A549 (cell line): ENCODE measurements around the gene ZNF600. TPM values are rescaled to one million over a fixed set of nuclear protein-coding genes. Genes with fewer than 3 reads are reported as not detected.
"Not testable (repeated sequence)": the region's sequence is repeated elsewhere in the genome, so short reads cannot be mapped to it uniquely, and the experiment has no call there.

Source experiments
- ATAC-seq, 2 experiments: fragments of 200-7000 bp in 1 of 2; fragments of >200 bp in 1 of 2; cut with Nextera tagmentation in 1 of 2; cut with Tn5 transposase in 1 of 2; 3 replicates each; pipeline versions ENCODE4 v1.8.0 to v1.9.1; 2018 to 2020; ENCODE audit warnings: mild to moderate bottlenecking in 1 of 2, moderate library complexity in 1 of 2
- CTCF ChIA-PET: fragments of 300-600 bp; sonication (Branson Sonifier 250); formaldehyde crosslinking; extraction: SDS; loops from one replicate; lab custom pipeline; 2021; ENCODE audit warnings: antibody characterized with exemption, inconsistent platforms; lab: Yijun Ruan, JAX
- POLR2A ChIA-PET: fragments of 350-600 bp; formaldehyde crosslinking; extraction: SDS; loops from one replicate; lab custom pipeline; 2021; ENCODE audit warnings: antibody characterized with exemption, inconsistent platforms; lab: Yijun Ruan, JAX
- DNase-seq, 2 experiments: peaks; one replicate each; pipeline versions ENCODE4 v3.0.0 to v3.0.0-alpha.2; 2011 to 2016; ENCODE audit warnings: low read depth in 1 of 2, low spot score in 1 of 2
- FAIRE-seq: peaks from 2 replicates; lab custom pipeline; 2011; peaks lifted over from hg19 to GRCh38; lab: Jason Lieb, UNC
- H3K27ac ChIP-seq, 2 experiments: fragments of >200 bp; sonication (Bioruptor Twin); formaldehyde crosslinking; 3 replicates each; pipeline ENCODE4 v1.5.1; 2016 to 2017
- H3K4me1 ChIP-seq: fragments of >200 bp; sonication (Bioruptor Twin); formaldehyde crosslinking; 3 replicates; pipeline ENCODE4 v1.6.1; 2016
- H3K4me2 ChIP-seq: fragments of >200 bp; sonication (Bioruptor Twin); formaldehyde crosslinking; 3 replicates; pipeline ENCODE4 v1.6.1; 2016
- H3K4me3 ChIP-seq: fragments of >200 bp; sonication (Bioruptor Twin); formaldehyde crosslinking; 3 replicates; pipeline ENCODE4 v1.5.1; 2016
- H3K9me3 ChIP-seq: fragments of >200 bp; sonication (Bioruptor Twin); formaldehyde crosslinking; 3 replicates; pipeline ENCODE4 v1.6.1; 2016
- BHLHE40 ChIP-seq: IDR thresholded peaks from 2 replicates; pipeline ENCODE4 v1.6.1; 2012; ENCODE audit warnings: low read depth, low read length, inconsistent platforms
- CBX8 ChIP-seq: fragments of 200-600 bp; sonication (generic); IDR thresholded peaks from 2 replicates; pipeline ENCODE4 v1.6.1; 2016
- CHD2 ChIP-seq: fragments of 150-350 bp; IDR thresholded peaks from 2 replicates; pipeline ENCODE4 v1.6.1; 2014; ENCODE audit warnings: low read length; ENCODE audit not compliant: partially characterized antibody
- CHD4 ChIP-seq: fragments of 200-600 bp; sonication (generic); IDR thresholded peaks from 2 replicates; pipeline ENCODE4 v1.6.1; 2016; ENCODE audit warnings: antibody characterized with exemption, mild to moderate bottlenecking, borderline replicate concordance
- EHMT2 ChIP-seq: fragments of 200-600 bp; sonication (generic); IDR thresholded peaks from 2 replicates; pipeline ENCODE4 v1.6.1; 2016; ENCODE audit warnings: antibody characterized with exemption, low read depth, mild to moderate bottlenecking, moderate library complexity
- EP300 ChIP-seq, 2 experiments: fragments of >200 bp; sonication (Bioruptor Twin); formaldehyde crosslinking; IDR thresholded peaks; 2 replicates in 1 of 2; 3 replicates in 1 of 2; pipeline ENCODE4 v1.6.1; 2016 to 2017
- FOSL2 ChIP-seq, 2 experiments: fragments of 450-650 bp in 1 of 2; fragments of >200 bp in 1 of 2; sonication (Bioruptor Twin) in 1 of 2; formaldehyde crosslinking; IDR thresholded peaks; 2 replicates each; pipeline versions ENCODE4 v1.5.0 to v1.6.1; 2016 to 2020; ENCODE audit warnings: mild to moderate bottlenecking in 1 of 2, moderate library complexity in 1 of 2
- FOXS1 ChIP-seq: fragments of 250-450 bp; sonication (Bioruptor Pico); IDR thresholded peaks from 2 replicates; pipeline ENCODE4 v1.5.0; 2020; ENCODE audit warnings: mild to moderate bottlenecking, moderate library complexity
- GATA3 ChIP-seq: IDR thresholded peaks from 2 replicates; pipeline ENCODE4 v1.6.1; 2012; ENCODE audit warnings: borderline replicate concordance
- HEYL ChIP-seq: fragments of 250-450 bp; sonication (Bioruptor Pico); IDR thresholded peaks from 2 replicates; pipeline ENCODE4 v1.8.0; 2021; ENCODE audit warnings: mild to moderate bottlenecking, moderate library complexity
- HOXA7 ChIP-seq: fragments of 250-450 bp; sonication (Bioruptor Pico); IDR thresholded peaks from 2 replicates; pipeline ENCODE4 v1.5.0; 2020; ENCODE audit warnings: mild to moderate bottlenecking, moderate library complexity
- HOXB5 ChIP-seq: fragments of 250-450 bp; sonication (Bioruptor Pico); IDR thresholded peaks from 2 replicates; pipeline ENCODE4 v1.5.0; 2020; ENCODE audit warnings: mild to moderate bottlenecking, moderate library complexity
- JUN ChIP-seq, 2 experiments: fragments of >200 bp; sonication (Bioruptor Twin); formaldehyde crosslinking; IDR thresholded peaks; 2 replicates in 1 of 2; 3 replicates in 1 of 2; pipeline ENCODE4 v1.6.1; 2016 to 2017
- MAZ ChIP-seq: fragments of 150-350 bp; IDR thresholded peaks from 2 replicates; pipeline ENCODE4 v1.6.1; 2014; ENCODE audit warnings: antibody characterized with exemption, low read depth, low read length, borderline replicate concordance
- POLR2A ChIP-seq: IDR thresholded peaks from 2 replicates; pipeline ENCODE4 v1.6.1; 2012; ENCODE audit warnings: mild to moderate bottlenecking, low read length
- RARB ChIP-seq: fragments of 250-450 bp; sonication (Bioruptor Pico); IDR thresholded peaks from 2 replicates; pipeline ENCODE4 v1.8.0; 2021; ENCODE audit warnings: mild to moderate bottlenecking, moderate library complexity
- RCOR1 ChIP-seq: fragments of 150-350 bp; IDR thresholded peaks from 2 replicates; pipeline ENCODE4 v1.6.1; 2014; ENCODE audit warnings: antibody characterized with exemption, low read length, low read depth
- SMC3 ChIP-seq: fragments of >200 bp; sonication (Bioruptor Twin); formaldehyde crosslinking; IDR thresholded peaks from 3 replicates; pipeline ENCODE4 v1.6.1; 2018; ENCODE audit warnings: inconsistent platforms
- ZC3H11A ChIP-seq: fragments of 450-650 bp; IDR thresholded peaks from 2 replicates; pipeline ENCODE4 v1.6.1; 2014; ENCODE audit warnings: antibody characterized with exemption, mild to moderate bottlenecking
- WGBS: methylation state at CpG from one replicate; pipeline ENCODE4 v1.1.6; 2017; ENCODE audit errors: missing lambda C conversion rate; 5-methylcytosine and 5-hydroxymethylcytosine counted together
- polyA plus RNA-seq, 4 experiments: library from polyadenylated mRNA; depleted of rRNA in 3 of 4; stranded (reverse); fragments of >200 nt; fragmentation: RNase III in 1 of 4; extraction: RNeasy Plus Mini Kit Qiagen cat#74134 plus additional on column Dnase treatment in 1 of 4; gene quantifications; 2 replicates in 3 of 4; 3 replicates in 1 of 4; pipeline ENCODE4 v1.2.3, GENCODE V29; 2011 to 2017
- TF ChIP-seq, protein P1 (sequence below): IDR thresholded peaks from 2 replicates; pipeline ENCODE4 v1.6.1; 2012; ENCODE audit warnings: low read depth, borderline replicate concordance
- TF ChIP-seq, protein P2 (sequence below): IDR thresholded peaks from 2 replicates; pipeline ENCODE4 v1.6.1; 2012
- TF ChIP-seq, protein P3 (sequence below): fragments of 250-450 bp; sonication (Bioruptor Pico); IDR thresholded peaks from 2 replicates; pipeline ENCODE4 v1.5.0; 2020; ENCODE audit warnings: low read depth, mild to moderate bottlenecking, moderate library complexity
- TF ChIP-seq, protein P4 (sequence below): fragments of >200 bp; sonication (Bioruptor Twin); formaldehyde crosslinking; IDR thresholded peaks from 3 replicates; pipeline ENCODE4 v1.6.1; 2016
- TF ChIP-seq, protein P5 (sequence below): fragments of 250-450 bp; sonication (Bioruptor Pico); IDR thresholded peaks from 2 replicates; pipeline ENCODE4 v1.5.0; 2021; ENCODE audit warnings: mild to moderate bottlenecking, moderate library complexity, borderline replicate concordance

Gene ZNF600
- polyA plus RNA-seq, 2 of the 4 experiments (the other 2 are of a cell fraction) = 0.08 to 0.48 TPM

DNA sequence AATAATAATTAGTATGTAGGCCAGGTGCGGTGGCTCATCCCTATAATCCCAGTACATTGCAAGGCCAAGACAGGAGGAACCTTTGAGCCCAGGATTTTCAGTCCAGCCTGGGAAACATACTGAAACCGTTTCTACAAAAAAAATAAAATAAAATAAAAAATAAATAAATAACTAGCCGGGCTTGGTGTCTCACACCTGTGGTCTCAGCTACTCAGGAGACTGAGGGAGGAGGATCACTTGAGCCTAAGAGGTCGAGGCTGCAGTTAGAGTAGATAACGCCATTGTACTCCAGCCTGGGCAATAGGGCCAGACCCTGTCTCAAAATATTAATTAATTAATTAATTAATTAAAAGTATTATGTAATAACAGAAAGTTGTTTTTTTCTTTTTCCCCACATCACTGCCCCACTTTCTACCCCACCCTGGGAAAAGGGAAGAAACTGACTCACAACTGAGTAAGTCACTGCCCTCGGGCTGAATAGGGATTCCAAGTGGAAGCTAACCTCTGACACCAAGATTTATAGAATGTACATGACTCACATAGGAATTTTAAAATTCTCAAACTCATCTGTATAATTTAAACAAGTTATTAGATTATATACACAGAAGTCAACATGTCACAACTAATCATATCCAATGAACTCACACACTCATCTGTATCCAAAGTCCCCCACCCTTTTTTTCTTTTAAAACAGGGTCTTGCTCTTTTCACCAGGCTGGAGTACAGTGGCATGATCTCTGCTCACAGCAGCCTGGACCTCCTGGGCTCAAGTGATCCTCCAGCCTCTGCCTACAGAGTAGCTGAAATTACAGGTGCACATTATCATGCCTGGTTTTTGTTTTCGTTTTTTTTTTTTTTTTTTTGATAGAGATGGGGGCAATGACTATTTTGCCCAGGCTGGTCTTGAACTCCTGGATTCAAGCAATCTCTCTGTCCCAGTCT lies 64.3 kb downstream of the ZNF600 start:
- peak in 1 of 2 experiments; percentile 19 for DNase-seq

DNA sequence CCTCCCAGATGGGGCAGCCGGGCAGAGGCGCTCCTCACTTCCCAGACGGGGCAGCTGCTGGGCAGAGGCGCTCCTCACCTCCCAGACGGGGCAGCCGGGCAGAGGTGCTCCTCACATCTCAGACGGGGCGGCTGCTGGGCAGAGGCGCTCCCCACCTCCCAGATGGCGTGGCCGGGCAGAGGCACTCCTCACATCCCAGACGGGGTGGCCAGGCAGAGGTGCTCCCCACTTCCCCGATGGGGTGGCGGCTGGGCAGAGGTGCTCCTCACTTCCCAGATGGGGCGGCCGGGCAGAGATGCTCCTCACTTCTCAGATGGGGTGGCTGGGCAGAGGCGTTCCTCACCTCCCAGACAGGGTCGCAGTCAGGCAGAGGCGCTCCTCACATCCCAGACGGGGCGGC lies 66.0 kb downstream of the ZNF600 start:
- H3K4me1 ChIP-seq, DNase-seq, POLR2A ChIA-PET, H3K27ac ChIP-seq, H3K4me2 ChIP-seq, CTCF ChIA-PET, FAIRE-seq, ATAC-seq, H3K4me3 ChIP-seq: not testable (repeated sequence)
- 90% methylated on average over 13 of the region's 21 CpGs for WGBS
- H3K9me3 ChIP-seq = peaks cover 67% of the 10 kb centered on the region

More for the DNA sequence above, 64.3 kb downstream of the ZNF600 start:
- no peak for ATAC-seq
- no peak overlapping the region for H3K27ac ChIP-seq
- peaks cover 62% of the 10 kb centered on the region for H3K9me3 ChIP-seq
- ChIA-PET POLR2A (no interaction called here), CTCF (interaction anchor here (0.7 kb wide), 1 partner anchor 1654 kb away, joined by 4 read pairs; no protein-coding TSS in a partner anchor)
- no peak for FAIRE-seq
- H3K4me2 ChIP-seq = no peak overlapping the region
- no peak overlapping the region for H3K4me3 ChIP-seq
- no peak for TF ChIP-seq HOXA7 (CRISPR knock-in tag)
- no peak for TF ChIP-seq EP300 (IDR thresholded peaks at IDR 0.05)
- no peak for TF ChIP-seq CHD2
- no peak for TF ChIP-seq FOSL2 (IDR thresholded peaks at IDR 0.05)
- TF ChIP-seq FOSL2 (CRISPR knock-in tag; IDR thresholded peaks at IDR 0.05) = no peak
- TF ChIP-seq, protein P1, sequence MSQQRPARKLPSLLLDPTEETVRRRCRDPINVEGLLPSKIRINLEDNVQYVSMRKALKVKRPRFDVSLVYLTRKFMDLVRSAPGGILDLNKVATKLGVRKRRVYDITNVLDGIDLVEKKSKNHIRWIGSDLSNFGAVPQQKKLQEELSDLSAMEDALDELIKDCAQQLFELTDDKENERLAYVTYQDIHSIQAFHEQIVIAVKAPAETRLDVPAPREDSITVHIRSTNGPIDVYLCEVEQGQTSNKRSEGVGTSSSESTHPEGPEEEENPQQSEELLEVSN = no peak
- TF ChIP-seq SMC3 = no peak
- TF ChIP-seq BHLHE40 = no peak
- no peak for TF ChIP-seq ZC3H11A
- no peak for TF ChIP-seq GATA3
- no peak for TF ChIP-seq EHMT2
- TF ChIP-seq, protein P2, sequence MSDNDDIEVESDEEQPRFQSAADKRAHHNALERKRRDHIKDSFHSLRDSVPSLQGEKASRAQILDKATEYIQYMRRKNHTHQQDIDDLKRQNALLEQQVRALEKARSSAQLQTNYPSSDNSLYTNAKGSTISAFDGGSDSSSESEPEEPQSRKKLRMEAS = no peak
- no peak for TF ChIP-seq FOXS1 (CRISPR knock-in tag)
- TF ChIP-seq, protein P3, sequence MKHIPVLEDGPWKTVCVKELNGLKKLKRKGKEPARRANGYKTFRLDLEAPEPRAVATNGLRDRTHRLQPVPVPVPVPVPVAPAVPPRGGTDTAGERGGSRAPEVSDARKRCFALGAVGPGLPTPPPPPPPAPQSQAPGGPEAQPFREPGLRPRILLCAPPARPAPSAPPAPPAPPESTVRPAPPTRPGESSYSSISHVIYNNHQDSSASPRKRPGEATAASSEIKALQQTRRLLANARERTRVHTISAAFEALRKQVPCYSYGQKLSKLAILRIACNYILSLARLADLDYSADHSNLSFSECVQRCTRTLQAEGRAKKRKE (CRISPR knock-in tag) = no peak
- TF ChIP-seq, protein P4, sequence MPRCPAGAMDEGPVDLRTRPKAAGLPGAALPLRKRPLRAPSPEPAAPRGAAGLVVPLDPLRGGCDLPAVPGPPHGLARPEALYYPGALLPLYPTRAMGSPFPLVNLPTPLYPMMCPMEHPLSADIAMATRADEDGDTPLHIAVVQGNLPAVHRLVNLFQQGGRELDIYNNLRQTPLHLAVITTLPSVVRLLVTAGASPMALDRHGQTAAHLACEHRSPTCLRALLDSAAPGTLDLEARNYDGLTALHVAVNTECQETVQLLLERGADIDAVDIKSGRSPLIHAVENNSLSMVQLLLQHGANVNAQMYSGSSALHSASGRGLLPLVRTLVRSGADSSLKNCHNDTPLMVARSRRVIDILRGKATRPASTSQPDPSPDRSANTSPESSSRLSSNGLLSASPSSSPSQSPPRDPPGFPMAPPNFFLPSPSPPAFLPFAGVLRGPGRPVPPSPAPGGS = no peak
- no peak for TF ChIP-seq RCOR1
- TF ChIP-seq, all 56 proteins: peak for 0
- WGBS = 44% methylated on average over 7 of the region's 7 CpGs
- no peaks in the 10 kb centered on the region for H3K4me1 ChIP-seq

DNA sequence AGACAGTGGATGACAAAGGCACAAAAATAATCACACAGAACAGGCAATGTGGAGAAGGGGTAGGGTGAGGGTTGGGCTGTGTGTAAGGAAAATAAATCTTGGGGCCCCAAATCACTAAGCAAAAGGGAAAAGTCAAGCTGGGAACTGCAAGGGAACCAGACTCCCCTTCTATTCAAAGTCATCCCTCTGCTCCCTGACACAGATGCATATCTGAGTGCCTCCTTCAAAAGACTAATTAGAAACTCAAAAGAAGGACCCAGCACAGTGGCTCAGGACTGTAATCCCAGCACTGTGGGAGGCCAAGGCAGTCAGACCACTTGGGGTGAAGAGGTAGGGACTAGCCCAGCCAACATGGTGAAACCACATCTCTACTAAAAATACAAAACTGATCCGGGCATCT lies 70.1 kb downstream of the ZNF600 start:
- POLR2A ChIA-PET = no interaction called here
- ATAC-seq (no peak), FAIRE-seq (no peak), DNase-seq (no peak)
- no peak overlapping the region for H3K4me3 ChIP-seq
- H3K4me2 ChIP-seq = no peak overlapping the region
- no peak overlapping the region for H3K27ac ChIP-seq
- peaks cover 65% of the 10 kb centered on the region for H3K9me3 ChIP-seq
- WGBS = 62% methylated on average over 1 of the region's 1 CpG
- H3K4me1 ChIP-seq = no peaks in the 10 kb centered on the region
- CTCF ChIA-PET = no interaction called here
- TF ChIP-seq JUN (IDR thresholded peaks at IDR 0.05) (no peak), SMC3 (no peak), HEYL (CRISPR knock-in tag) (no peak), EHMT2 (no peak), RCOR1 (no peak), MAZ (no peak), HOXB5 (CRISPR knock-in tag) (no peak), CHD4 (no peak), CHD2 (no peak), RARB (CRISPR knock-in tag) (no peak), CBX8 (no peak), POLR2A (no peak)
- TF ChIP-seq, protein P4 = no peak
- TF ChIP-seq, protein P2 = no peak
- TF ChIP-seq, protein P5, sequence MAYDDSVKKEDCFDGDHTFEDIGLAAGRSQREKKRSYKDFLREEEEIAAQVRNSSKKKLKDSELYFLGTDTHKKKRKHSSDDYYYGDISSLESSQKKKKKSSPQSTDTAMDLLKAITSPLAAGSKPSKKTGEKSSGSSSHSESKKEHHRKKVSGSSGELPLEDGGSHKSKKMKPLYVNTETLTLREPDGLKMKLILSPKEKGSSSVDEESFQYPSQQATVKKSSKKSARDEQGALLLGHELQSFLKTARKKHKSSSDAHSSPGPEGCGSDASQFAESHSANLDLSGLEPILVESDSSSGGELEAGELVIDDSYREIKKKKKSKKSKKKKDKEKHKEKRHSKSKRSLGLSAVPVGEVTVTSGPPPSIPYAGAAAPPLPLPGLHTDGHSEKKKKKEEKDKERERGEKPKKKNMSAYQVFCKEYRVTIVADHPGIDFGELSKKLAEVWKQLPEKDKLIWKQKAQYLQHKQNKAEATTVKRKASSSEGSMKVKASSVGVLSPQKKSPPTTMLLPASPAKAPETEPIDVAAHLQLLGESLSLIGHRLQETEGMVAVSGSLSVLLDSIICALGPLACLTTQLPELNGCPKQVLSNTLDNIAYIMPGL = no peak
- TF ChIP-seq, protein P3 (CRISPR knock-in tag) = no peak
